ENCODE results near the gene RIN1.

DNA sequence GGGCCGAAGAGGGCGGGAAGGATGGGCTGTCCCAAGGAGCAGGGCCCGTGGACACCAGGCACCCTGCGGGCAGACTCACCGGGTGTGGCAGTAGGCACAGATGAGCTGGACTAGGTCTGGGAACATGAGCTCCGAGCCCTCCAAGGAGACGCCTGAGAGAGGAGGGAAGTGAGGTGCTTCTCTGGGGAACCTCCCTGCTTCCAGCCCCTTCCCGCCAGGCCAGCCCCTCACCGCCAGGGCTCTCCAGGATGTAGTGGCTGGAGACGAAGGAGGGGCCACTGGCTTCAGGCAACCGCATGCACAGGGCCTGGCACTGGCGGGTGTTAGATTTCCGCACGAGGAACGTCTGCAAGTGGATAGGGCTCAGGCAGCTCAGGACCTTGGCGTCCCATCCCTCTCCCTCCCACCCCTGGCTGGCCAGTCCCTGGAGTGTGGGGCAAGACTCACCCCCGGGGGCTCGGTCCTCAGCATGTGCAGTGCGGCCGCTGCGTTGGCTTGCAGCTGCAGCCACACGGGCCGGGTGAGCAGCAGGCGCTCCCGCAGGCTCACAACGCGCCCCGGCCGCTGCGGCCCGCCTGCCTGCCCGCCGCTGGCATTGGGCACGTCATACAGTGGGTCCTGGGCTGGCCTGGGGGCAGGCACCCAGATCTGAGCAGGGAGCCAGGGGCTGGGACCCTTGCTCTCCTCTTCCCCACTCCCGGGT lies 552 bp downstream of the RIN1 start:
- TF ChIP-seq CTCF (conservative IDR thresholded peaks at IDR 0.05; ENCODE audit: low read length) (no peak), EZH2phosphoT487 (IDR thresholded peaks at IDR 0.05; ENCODE audit: borderline replicate concordance) (no peak)

Data from Loucy (cell line).